ENCODE results near the gene C17orf75.

The C17orf75 gene

GRCh38 chr17:32279891-32280716 is 61.9 kb downstream of the C17orf75 start:
- no peak overlapping the region for H3K27ac ChIP-seq
- no peak for TF ChIP-seq ZFX (IDR thresholded peaks at IDR 0.05)
- TF ChIP-seq, protein P1, sequence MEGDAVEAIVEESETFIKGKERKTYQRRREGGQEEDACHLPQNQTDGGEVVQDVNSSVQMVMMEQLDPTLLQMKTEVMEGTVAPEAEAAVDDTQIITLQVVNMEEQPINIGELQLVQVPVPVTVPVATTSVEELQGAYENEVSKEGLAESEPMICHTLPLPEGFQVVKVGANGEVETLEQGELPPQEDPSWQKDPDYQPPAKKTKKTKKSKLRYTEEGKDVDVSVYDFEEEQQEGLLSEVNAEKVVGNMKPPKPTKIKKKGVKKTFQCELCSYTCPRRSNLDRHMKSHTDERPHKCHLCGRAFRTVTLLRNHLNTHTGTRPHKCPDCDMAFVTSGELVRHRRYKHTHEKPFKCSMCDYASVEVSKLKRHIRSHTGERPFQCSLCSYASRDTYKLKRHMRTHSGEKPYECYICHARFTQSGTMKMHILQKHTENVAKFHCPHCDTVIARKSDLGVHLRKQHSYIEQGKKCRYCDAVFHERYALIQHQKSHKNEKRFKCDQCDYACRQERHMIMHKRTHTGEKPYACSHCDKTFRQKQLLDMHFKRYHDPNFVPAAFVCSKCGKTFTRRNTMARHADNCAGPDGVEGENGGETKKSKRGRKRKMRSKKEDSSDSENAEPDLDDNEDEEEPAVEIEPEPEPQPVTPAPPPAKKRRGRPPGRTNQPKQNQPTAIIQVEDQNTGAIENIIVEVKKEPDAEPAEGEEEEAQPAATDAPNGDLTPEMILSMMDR (conservative IDR thresholded peaks at IDR 0.05), result no peak

GRCh38 chr17:32278815-32279214 is 63.2 kb downstream of the C17orf75 start:
- TF ChIP-seq, protein P1 (conservative IDR thresholded peaks at IDR 0.05), result no peak
- no peak for TF ChIP-seq ZFX (IDR thresholded peaks at IDR 0.05)
- no peak overlapping the region for H3K27ac ChIP-seq
